Lower leg skin (tissue), 4 donors: Measurements from ENCODE around the gene DIP2A. TPM values are rescaled to one million over a fixed set of nuclear protein-coding genes. Genes with fewer than 3 reads are reported as not detected.
"Not testable (repeated sequence)": the region's sequence is repeated elsewhere in the genome, so short reads cannot be mapped to it uniquely, and the experiment has no call there.

ENCODE experiments used
- DNase-seq, 2 donors: peaks; one replicate each; pipeline ENCODE4 v3.0.0-alpha.2; 2019; ENCODE audit warnings: low spot score in 2 of 2
- H3K4me3 ChIP-seq: fragments of 200-600 bp; sonication (generic); 2 replicates; pipeline ENCODE4 v1.5.1; 2017; ENCODE audit warnings: mild to moderate bottlenecking, low read depth; ENCODE audit not compliant: poor library complexity, severe bottlenecking
- CTCF ChIP-seq, 3 donors: fragments of 450-650 bp; IDR thresholded peaks; one replicate each; pipeline ENCODE4 v1.5.1; 2016; ENCODE audit warnings: antibody characterized with exemption in 3 of 3, mild to moderate bottlenecking in 3 of 3, moderate library complexity in 2 of 3
- POLR2A ChIP-seq, 2 donors: fragments of 450-650 bp; IDR thresholded peaks; one replicate each; pipeline ENCODE4 v1.6.1; 2016 to 2017; ENCODE audit warnings: antibody characterized with exemption in 2 of 2, mild to moderate bottlenecking in 1 of 2, moderate library complexity in 1 of 2
- WGBS, 2 donors: methylation state at CpG; one replicate each; pipeline ENCODE4 v1.1.5; 2018; 5-methylcytosine and 5-hydroxymethylcytosine counted together
- intact Hi-C: fragments of 100-400 bp; cut with DNase I; formaldehyde crosslinking; loops from one replicate; pipeline ENCODE4 v1.15.0; 2023; ENCODE audit warnings: low total_unique reads
- total RNA-seq, 4 donors: library from RNA; depleted of rRNA; stranded (reverse); fragments of >200 nt; gene quantifications; one replicate each; pipeline ENCODE4 v1.1.0, GENCODE V29; 2016

DIP2A gene
- total RNA-seq, 4 donors from 2014 or later: 37.3 to 77.8 (median 38.5) TPM

GRCh38 chr21:46570631-46571030 is 111.9 kb downstream of the DIP2A start:
- intact Hi-C loops: no loop called here
- DNase-seq: no peak
- TF ChIP-seq CTCF (IDR thresholded peaks at IDR 0.05) (no peak), POLR2A (IDR thresholded peaks at IDR 0.05) (no peak)
- no peak overlapping the region for H3K4me3 ChIP-seq

- DNase-seq: no peak
- WGBS, 2 donors: 96 to 100% methylated on average over 1 of the region's 1 CpG
- intact Hi-C loops: no loop called here
- TF ChIP-seq CTCF (IDR thresholded peaks at IDR 0.05) (no peak), POLR2A (IDR thresholded peaks at IDR 0.05) (no peak)
- H3K4me3 ChIP-seq: no peak overlapping the region
Measured at GRCh38 chr21:46572850-46573249, 114.2 kb downstream of the DIP2A start.

- H3K4me3 ChIP-seq, intact Hi-C loops, DNase-seq: not testable (repeated sequence)
- WGBS, 2 donors: 94 to 98% methylated on average over 5 of the region's 5 CpGs
Measured at GRCh38 chr21:46577786-46578185, 119.1 kb downstream of the DIP2A start.

- DNase-seq, H3K4me3 ChIP-seq, intact Hi-C loops: not testable (repeated sequence)
- WGBS, 2 donors: 95 to 100% methylated on average over 2 of the region's 2 CpGs
Measured at GRCh38 chr21:46579394-46579793, 120.7 kb downstream of the DIP2A start.

- TF ChIP-seq CTCF (IDR thresholded peaks at IDR 0.05) (no peak), POLR2A (IDR thresholded peaks at IDR 0.05) (no peak)
- intact Hi-C loops: no loop called here
- no peak overlapping the region for H3K4me3 ChIP-seq
- peak in 1 of 2 donors; percentile 67 for DNase-seq
- WGBS, 2 donors: 88 to 97% methylated on average over 4 to 5 of the region's 5 CpGs
Measured at GRCh38 chr21:46581780-46582307, 123.2 kb downstream of the DIP2A start.

- TF ChIP-seq POLR2A (IDR thresholded peaks at IDR 0.05) (no peak), CTCF (IDR thresholded peaks at IDR 0.05) (no peak)
- DNase-seq: peak in 1 of 2 donors; percentile 43
- WGBS, 2 donors: 53 to 62% methylated on average over 7 of the region's 7 CpGs
- no peak overlapping the region for H3K4me3 ChIP-seq
- intact Hi-C loops: no loop called here
Measured at GRCh38 chr21:46585191-46585953, 126.7 kb downstream of the DIP2A start.

- no peak for TF ChIP-seq POLR2A (IDR thresholded peaks at IDR 0.05)
- TF ChIP-seq CTCF (IDR thresholded peaks at IDR 0.05): no peak
- H3K4me3 ChIP-seq: no peak overlapping the region
- intact Hi-C loops: no loop called here
- no peak for DNase-seq
- WGBS, 2 donors: 90% methylated on average over 8 of the region's 8 CpGs
Measured at GRCh38 chr21:46594276-46594675, 135.6 kb downstream of the DIP2A start.
